Glutamatergic neuron (in vitro differentiated cells): Measurements from ENCODE around the gene NXPH4. TPM values are rescaled to one million over a fixed set of nuclear protein-coding genes. Genes with fewer than 3 reads are reported as not detected.
A peak's percentile ranks its signal among the peaks of the same experiment; 100 is the strongest.

Experiments
- DNase-seq: peaks from one replicate; pipeline ENCODE4 v3.0.0; 2022
- H3K27ac Mint-ChIP-seq: one replicate; pipeline ENCODE4 v1.8.0; 2020; ENCODE audit warnings: mild to moderate bottlenecking, mixed read lengths, inconsistent platforms; ENCODE audit not compliant: unreplicated experiment
- H3K27me3 Mint-ChIP-seq: one replicate; pipeline ENCODE4 v1.8.0; 2020; ENCODE audit warnings: mild to moderate bottlenecking, moderate library complexity, mixed read lengths, inconsistent platforms; ENCODE audit not compliant: unreplicated experiment
- H3K36me3 Mint-ChIP-seq: one replicate; pipeline ENCODE4 v1.8.0; 2020; ENCODE audit warnings: mild to moderate bottlenecking, mixed read lengths, inconsistent platforms; ENCODE audit not compliant: unreplicated experiment
- H3K4me1 Mint-ChIP-seq: one replicate; pipeline ENCODE4 v1.8.0; 2020; ENCODE audit warnings: mild to moderate bottlenecking, low read depth, mixed read lengths, inconsistent platforms; ENCODE audit not compliant: unreplicated experiment
- H3K4me3 Mint-ChIP-seq: one replicate; pipeline ENCODE4 v1.8.0; 2020; ENCODE audit warnings: mild to moderate bottlenecking, mixed read lengths, inconsistent platforms; ENCODE audit not compliant: unreplicated experiment
- H3K9me3 Mint-ChIP-seq: one replicate; pipeline ENCODE4 v1.8.0; 2020; ENCODE audit warnings: mild to moderate bottlenecking, moderate library complexity, mixed read lengths, inconsistent platforms; ENCODE audit not compliant: unreplicated experiment
- CTCF ChIP-seq: fragments of 200-600 bp; sonication (generic); IDR thresholded peaks from one replicate; pipeline ENCODE4 v1.5.0; 2021; ENCODE audit not compliant: partially characterized antibody, unreplicated experiment
- total RNA-seq: library from RNA; stranded (reverse); fragmentation: NEBNext Ultra II Directional; extraction: Animal tissue kit (Norgen Biotek cat#: 25700); gene quantifications from one replicate; pipeline ENCODE4 v1.2.1, GENCODE V29; 2021; ENCODE audit not compliant: unreplicated experiment

Gene NXPH4
- total RNA-seq, 1 donor from 2014 or later = 10.5 TPM

DNA sequence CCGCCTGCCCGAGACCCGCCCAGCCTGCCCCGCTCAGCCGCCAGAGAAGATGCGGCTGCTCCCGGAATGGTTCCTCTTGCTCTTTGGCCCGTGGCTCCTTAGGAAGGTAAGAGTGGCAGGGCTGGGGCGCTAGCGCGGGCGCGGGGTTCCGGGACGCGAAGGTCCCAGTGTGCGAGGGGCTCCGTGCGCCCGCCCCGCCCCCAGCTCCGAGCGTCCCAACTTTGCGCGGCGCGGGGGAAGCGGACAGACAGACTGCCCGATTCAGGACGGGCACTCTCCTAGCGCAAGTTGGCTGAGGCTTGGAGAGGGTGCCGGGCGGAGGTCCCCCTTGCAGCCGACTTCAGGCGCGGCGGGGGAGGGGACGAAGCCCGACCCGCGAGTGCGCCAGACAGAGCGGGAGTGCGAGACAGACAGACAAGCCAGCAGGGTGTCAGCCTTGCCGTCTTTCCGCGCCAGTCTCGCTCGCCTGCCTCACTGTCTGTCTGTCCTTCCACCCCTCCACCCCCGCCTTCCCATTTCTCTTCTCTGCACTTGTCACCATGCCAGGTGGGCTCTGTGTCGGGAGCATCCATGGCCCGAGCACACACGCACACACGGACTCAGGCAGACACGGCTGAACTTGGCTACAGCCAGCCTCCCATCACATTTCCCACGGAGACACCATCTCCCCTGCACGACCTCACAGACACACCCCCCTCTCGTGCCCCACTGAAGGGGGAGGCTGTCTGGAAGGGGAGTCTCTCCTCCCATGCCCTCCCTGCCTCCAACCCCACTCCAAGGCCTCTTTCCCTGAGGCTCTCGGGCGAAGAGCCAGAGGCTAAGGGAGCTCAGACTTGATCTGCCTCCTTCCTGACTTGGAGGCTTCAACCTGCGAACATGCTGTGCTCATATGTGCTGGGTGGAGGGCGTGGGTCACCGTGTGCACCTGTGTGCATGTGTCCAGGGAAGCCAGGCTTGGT is 606 bp downstream of the NXPH4 start:
- Mint-ChIP-seq H3K9me3 (peaks cover 36% of the 10 kb centered on the region), H3K36me3 (no peaks in the 10 kb centered on the region), H3K27me3 (peaks cover 52% of the 10 kb centered on the region), H3K4me3 (peak overlapping the region; percentile 92), H3K4me1 (peaks cover 52% of the 10 kb centered on the region), H3K27ac (peak overlapping the region; percentile 66)
- no peak for TF ChIP-seq CTCF
- DNase-seq = no peak

GRCh38 chr12:57218030-57218853 is 1.6 kb downstream of the NXPH4 start:
- no peak for TF ChIP-seq CTCF

GRCh38 chr12:57219205-57219992 is 2.8 kb downstream of the NXPH4 start:
- Mint-ChIP-seq H3K9me3 (peaks cover 30% of the 10 kb centered on the region), H3K36me3 (no peaks in the 10 kb centered on the region), H3K4me1 (peaks cover 52% of the 10 kb centered on the region), H3K27ac (peak overlapping the region; percentile 82), H3K4me3 (peak overlapping the region; percentile 92), H3K27me3 (peaks cover 50% of the 10 kb centered on the region)
- peak; percentile 56 for DNase-seq
- no peak for TF ChIP-seq CTCF

More at GRCh38 chr12:57218030-57218853, 1.6 kb downstream of the NXPH4 start:
- Mint-ChIP-seq H3K27ac (peak overlapping the region; percentile 82), H3K27me3 (peaks cover 54% of the 10 kb centered on the region), H3K36me3 (no peaks in the 10 kb centered on the region), H3K9me3 (peaks cover 36% of the 10 kb centered on the region), H3K4me3 (peak overlapping the region; percentile 92), H3K4me1 (peaks cover 58% of the 10 kb centered on the region)
- no peak for DNase-seq

DNA sequence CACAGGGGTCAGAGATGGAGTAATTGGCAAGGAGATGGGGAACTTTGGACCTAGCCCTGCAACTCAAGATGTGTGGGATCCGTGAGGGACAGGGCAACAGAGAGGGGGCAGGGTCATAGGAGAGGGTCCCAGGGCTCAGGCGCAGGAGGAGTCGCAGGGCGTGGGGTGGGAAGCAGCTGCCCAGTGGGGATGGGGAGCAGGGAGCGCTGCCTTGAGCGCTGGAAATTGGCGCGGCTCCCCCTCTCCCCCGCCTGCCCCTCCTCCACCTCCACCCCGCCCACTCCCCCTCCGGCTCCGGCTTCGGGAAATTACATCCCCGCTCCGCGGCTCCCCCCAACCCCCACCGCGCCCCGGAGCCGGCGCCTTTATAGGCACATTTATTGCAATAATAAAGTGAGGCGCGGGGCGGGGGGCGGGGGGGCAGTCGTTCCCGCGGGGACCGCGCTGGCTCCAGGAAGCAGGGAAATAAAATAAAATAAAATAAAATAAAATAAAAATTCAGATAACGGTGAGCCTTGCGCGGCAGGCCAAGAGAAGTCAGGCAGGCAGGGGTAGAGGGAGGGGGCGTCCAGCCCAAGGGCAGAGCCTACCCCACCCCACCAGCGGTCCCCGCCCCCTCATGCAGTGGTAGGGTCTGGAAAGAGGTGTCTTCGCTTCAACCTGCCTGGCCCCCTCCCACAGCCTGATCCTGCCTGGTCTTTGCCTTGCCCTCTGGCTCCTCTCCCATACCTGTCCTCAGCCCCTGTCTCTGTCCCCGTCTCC is 3.6 kb downstream of the NXPH4 start:
- H3K4me3 Mint-ChIP-seq = peak overlapping the region; percentile 92
- no peaks in the 10 kb centered on the region for H3K36me3 Mint-ChIP-seq
- H3K4me1 Mint-ChIP-seq = peaks cover 50% of the 10 kb centered on the region
- no peak for TF ChIP-seq CTCF
- H3K27me3 Mint-ChIP-seq = peaks cover 48% of the 10 kb centered on the region
- DNase-seq = no peak
- peaks cover 26% of the 10 kb centered on the region for H3K9me3 Mint-ChIP-seq
- H3K27ac Mint-ChIP-seq = peak overlapping the region; percentile 3
